Common myeloid progenitor, CD34-positive (primary cell): ENCODE data around the gene B4GALT6. TPM values are rescaled to one million over a fixed set of nuclear protein-coding genes. Genes with fewer than 3 reads are reported as not detected.
"Not testable (repeated sequence)": the region's sequence is repeated elsewhere in the genome, so short reads cannot be mapped to it uniquely, and the experiment has no call there.

Experiments used
- CTCF ChIA-PET: fragments of 350-600 bp; sonication (Branson Sonifier 250); formaldehyde crosslinking; loops from one replicate; lab custom pipeline; 2021; ENCODE audit warnings: antibody characterized with exemption; lab: Charles Lee
- POLR2A ChIA-PET: fragments of 350-600 bp; sonication (Branson Sonifier 250); formaldehyde crosslinking; loops from one replicate; lab custom pipeline; 2021; ENCODE audit warnings: antibody characterized with exemption; lab: Charles Lee
- DNase-seq, 3 donors: peaks; one replicate each; pipeline versions ENCODE4 v3.0.0 to v3.0.0-alpha.2; 2013
- H3K27ac ChIP-seq, 2 experiments: 1 replicate in 1 of 2; 2 replicates in 1 of 2; pipeline ENCODE4 v1.7.0; 2013; ENCODE audit warnings: inconsistent platforms in 2 of 2, low read length in 2 of 2, mild to moderate bottlenecking in 2 of 2, low read depth in 1 of 2, moderate library complexity in 1 of 2; ENCODE audit not compliant: severe bottlenecking in 2 of 2, insufficient read depth in 1 of 2, poor library complexity in 1 of 2
- H3K27me3 ChIP-seq, 5 experiments: replicated peaks in 2 of 5; 1 replicate in 3 of 5; 2 replicates in 2 of 5; pipeline versions ENCODE4 v1.6.1 to v1.7.0; 2013; ENCODE audit warnings: low read length in 4 of 5, mild to moderate bottlenecking in 2 of 5, moderate library complexity in 2 of 5, inconsistent platforms in 1 of 5; ENCODE audit not compliant: insufficient read depth in 5 of 5, control insufficient read depth in 4 of 5
- H3K36me3 ChIP-seq, 4 experiments: 1 replicate in 2 of 4; 2 replicates in 2 of 4; pipeline versions ENCODE4 v1.6.1 to v1.7.0; 2013; ENCODE audit warnings: low read length in 3 of 4, control low read depth in 1 of 4, mild to moderate bottlenecking in 1 of 4; ENCODE audit not compliant: control insufficient read depth in 4 of 4, insufficient read depth in 4 of 4
- H3K4me1 ChIP-seq, 4 experiments: 1 replicate in 3 of 4; 2 replicates in 1 of 4; pipeline versions ENCODE4 v1.6.1 to v1.7.1; 2013; ENCODE audit warnings: low read length in 3 of 4, mild to moderate bottlenecking in 3 of 4, control low read depth in 1 of 4, inconsistent platforms in 1 of 4, moderate library complexity in 1 of 4; ENCODE audit not compliant: control insufficient read depth in 4 of 4, insufficient read depth in 4 of 4; ENCODE audit errors: control extremely low read depth in 1 of 4
- H3K4me3 ChIP-seq, 7 experiments: 1 replicate in 4 of 7; 2 replicates in 3 of 7; pipeline versions ENCODE4 v1.5.1 to v1.7.0; 2013; ENCODE audit warnings: mild to moderate bottlenecking in 7 of 7, low read length in 6 of 7, moderate library complexity in 6 of 7, inconsistent platforms in 2 of 7, low read depth in 2 of 7, control low read depth in 1 of 7; ENCODE audit not compliant: insufficient read depth in 4 of 7, control insufficient read depth in 1 of 7; ENCODE audit errors: extremely low read depth in 1 of 7
- H3K9me3 ChIP-seq, 5 experiments: 1 replicate in 4 of 5; 2 replicates in 1 of 5; pipeline versions ENCODE4 v1.6.1 to v1.7.1; 2013; ENCODE audit warnings: low read length in 4 of 5, mild to moderate bottlenecking in 2 of 5, inconsistent platforms in 1 of 5, low read depth in 1 of 5, moderate library complexity in 1 of 5; ENCODE audit not compliant: control insufficient read depth in 4 of 5, insufficient read depth in 2 of 5; ENCODE audit errors: control extremely low read depth in 1 of 5
- WGBS: methylation state at CpG from one replicate; pipeline ENCODE4 v1.1.5; 2013; ENCODE audit not compliant: insufficient coverage; 5-methylcytosine and 5-hydroxymethylcytosine counted together
- polyA plus RNA-seq: library from polyadenylated mRNA; unstranded; fragments of 120-200 nt; gene quantifications from one replicate; pipeline ENCODE4 v1.2.1, GENCODE V29; 2013

B4GALT6 gene, protein sequence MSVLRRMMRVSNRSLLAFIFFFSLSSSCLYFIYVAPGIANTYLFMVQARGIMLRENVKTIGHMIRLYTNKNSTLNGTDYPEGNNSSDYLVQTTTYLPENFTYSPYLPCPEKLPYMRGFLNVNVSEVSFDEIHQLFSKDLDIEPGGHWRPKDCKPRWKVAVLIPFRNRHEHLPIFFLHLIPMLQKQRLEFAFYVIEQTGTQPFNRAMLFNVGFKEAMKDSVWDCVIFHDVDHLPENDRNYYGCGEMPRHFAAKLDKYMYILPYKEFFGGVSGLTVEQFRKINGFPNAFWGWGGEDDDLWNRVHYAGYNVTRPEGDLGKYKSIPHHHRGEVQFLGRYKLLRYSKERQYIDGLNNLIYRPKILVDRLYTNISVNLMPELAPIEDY
- polyA plus RNA-seq: 60.1 TPM

DNA sequence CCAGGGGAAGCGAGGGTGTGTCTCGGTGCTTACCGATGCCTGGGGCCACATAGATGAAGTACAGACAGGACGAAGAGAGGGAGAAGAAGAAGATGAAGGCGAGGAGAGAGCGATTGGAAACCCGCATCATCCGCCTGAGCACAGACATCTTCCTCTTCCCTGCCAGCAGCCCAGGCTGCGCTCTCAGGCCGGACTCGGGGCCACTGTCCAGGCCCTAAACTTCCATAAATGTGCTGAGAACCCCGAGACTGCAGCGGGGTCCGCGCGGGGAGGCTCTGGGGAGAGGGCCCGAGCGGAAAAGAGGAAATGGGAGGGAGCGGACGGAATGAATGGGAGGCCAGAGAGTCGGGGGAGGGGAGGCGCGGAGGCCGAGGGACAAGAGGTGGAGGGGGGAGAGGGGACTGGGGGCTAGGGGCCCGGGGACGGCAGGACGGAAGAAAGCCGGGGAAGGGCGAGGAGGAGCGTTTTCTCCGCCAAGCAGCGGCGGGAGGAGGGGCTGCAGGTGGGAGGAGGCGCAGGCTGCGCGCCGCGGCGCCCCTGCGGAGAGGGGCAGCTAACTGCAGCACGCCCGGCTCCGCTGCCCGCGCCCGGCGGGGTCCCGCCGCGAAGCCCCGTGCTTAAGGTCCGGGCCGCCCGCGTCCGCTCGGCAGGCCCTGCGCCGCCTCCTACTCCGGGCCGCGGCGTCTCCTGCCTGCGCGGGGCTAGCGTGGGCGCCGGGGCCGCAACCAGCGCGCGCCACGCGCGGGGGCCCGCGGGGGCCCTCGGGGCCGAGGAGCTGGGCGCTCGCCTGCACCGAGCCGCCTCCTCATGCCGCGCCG, at the start of gene B4GALT6:
TSS of gene B4GALT6 (minus strand) at position 303 of the 818 bp plus-strand sequence. CDS start at position 148, 155 bp downstream.
- H3K4me1 ChIP-seq: peaks cover 32 to 81% (median 65%) of the 10 kb centered on the region in 4 experiments
- H3K27ac ChIP-seq: peak within 1 kb of the TSS; percentile 83 to 89
- CTCF ChIA-PET: interaction anchor here (0.7 to 2.3 kb wide), 5 partner anchors 12 to 57 kb away, joined by 3 to 10 read pairs (median 7); no protein-coding TSS in a partner anchor
- peak within 1 kb of the TSS; percentile 70 to 94 (median 87) for H3K4me3 ChIP-seq
- WGBS: 0% methylated on average over 55 of the region's 86 CpGs
- no peaks in the 10 kb centered on the region for H3K27me3 ChIP-seq
- no peaks in the 10 kb centered on the region for H3K9me3 ChIP-seq
- H3K36me3 ChIP-seq: no peaks in the 10 kb centered on the region
- POLR2A ChIA-PET: interaction anchor here (0.9 to 1.3 kb wide), 3 partner anchors 26 to 112 kb away, joined by 3 read pairs; no protein-coding TSS in a partner anchor
- DNase-seq: peak; percentile 59 to 86 (median 80)

DNA sequence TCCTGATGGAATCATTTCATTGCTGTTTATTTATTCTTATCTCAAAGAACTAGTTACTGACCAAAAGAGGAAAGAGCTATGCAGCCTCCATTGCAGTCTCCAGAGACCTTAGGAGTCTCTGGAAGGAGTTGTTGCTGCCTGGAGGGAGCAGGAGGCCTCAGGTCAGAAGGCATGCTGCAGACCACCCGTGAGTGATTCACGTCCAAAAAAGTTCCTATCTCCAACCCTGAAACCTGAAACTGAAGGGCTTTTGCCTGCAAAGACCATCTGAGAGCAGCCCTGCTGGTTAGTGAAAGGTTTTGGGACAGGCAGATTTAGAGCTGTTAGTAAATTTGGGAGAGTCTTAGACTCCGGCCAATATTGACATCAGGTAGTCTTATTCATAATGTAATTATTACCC, 47.2 kb upstream of the B4GALT6 start:
- ChIA-PET POLR2A (no interaction called here), CTCF (interaction anchor here (1.6 kb wide), 1 partner anchor 29 kb away, joined by 4 read pairs; the partner anchor contains the start of gene SLC25A52)
- 100% methylated on average over 2 of the region's 3 CpGs for WGBS

DNA sequence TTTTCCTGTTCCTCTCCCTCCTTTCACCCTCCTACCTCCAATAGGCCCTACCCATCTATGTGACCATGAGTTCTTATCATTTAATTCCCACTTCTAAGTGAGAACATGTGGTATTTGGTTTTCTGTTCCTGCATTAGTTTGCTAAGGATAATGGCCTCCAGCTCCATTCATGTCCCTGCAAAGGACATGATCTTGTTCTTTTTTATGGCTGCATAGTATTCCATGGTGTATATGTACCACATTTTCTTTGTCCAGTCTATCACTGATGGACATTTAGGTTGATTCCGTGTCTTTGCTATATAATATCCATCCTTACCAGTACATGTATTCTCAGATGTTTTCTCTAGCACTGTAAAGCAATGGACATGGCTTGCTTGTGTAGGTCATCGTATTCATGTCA, 44.8 kb upstream of the B4GALT6 start:
- POLR2A ChIA-PET, DNase-seq: not testable (repeated sequence)
- WGBS: no CpG with 5 or more reads among the region's 2 CpGs

More for the DNA sequence above, 47.2 kb upstream of the B4GALT6 start:
- Histone ChIP-seq H3K9me3 (no peaks in the 10 kb centered on the region), H3K27ac (no peak overlapping the region), H3K27me3 (no peaks in the 10 kb centered on the region), H3K4me3 (no peak overlapping the region), H3K4me1 (peaks cover 0 to 3% (median 0%) of the 10 kb centered on the region in 4 experiments), H3K36me3 (no peaks in the 10 kb centered on the region)
- no peak for DNase-seq

DNA sequence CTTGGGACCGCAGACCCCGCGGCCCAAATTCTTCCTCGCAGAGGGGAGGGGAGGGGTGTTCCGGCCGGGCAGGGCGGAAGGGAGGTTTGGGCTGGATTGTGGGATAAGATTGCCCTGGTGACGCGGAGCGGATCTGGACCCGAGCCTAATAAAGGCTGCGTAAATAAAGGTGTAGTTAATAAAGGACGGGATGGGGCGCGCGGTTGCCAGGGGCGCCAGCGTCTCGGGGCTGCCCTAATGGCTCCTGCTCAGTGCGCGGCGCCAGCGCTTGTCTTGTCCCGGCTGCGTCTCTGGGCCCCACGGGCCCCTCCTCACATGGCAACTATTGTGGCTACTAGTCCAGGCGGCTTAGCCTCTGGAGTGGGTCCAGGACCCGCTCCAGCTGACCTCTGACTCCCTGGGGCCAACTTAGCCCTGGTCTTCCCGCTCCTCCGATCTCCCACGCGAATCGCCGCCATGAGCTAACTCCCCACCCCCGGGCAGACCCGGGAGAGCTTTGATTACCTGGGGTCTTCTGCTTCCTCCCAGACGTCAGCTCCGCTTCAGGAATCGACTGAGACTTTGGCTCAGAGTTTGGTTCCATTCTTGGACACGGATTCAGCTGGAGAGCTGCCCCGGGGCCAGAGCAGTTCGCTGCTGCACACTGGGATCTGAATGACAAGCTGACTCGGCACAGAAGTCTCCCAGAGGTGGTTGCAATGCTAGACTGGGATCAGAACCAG, 39.8 kb upstream of the B4GALT6 start:
- ChIA-PET CTCF (interaction anchor here (0.7 to 4.4 kb wide), 16 partner anchors 9 to 201 kb away, joined by 3 to 38 read pairs (median 6); no protein-coding TSS in a partner anchor), POLR2A (no interaction called here)
- peaks cover 0 to 28% (median 6%) of the 10 kb centered on the region in 4 experiments for H3K4me1 ChIP-seq
- peak in 1 of 3 donors; percentile 34 for DNase-seq
- no peaks in the 10 kb centered on the region for H3K27me3 ChIP-seq
- H3K4me3 ChIP-seq: peak overlapping the region; percentile 50 to 91 (median 71)
- peak overlapping the region in 1 of 2 experiments; percentile 52 for H3K27ac ChIP-seq
- H3K36me3 ChIP-seq: no peaks in the 10 kb centered on the region
- 13% methylated on average over 40 of the region's 43 CpGs for WGBS
- peaks cover 0 to 6% (median 2%) of the 10 kb centered on the region in 5 experiments for H3K9me3 ChIP-seq

More for the DNA sequence above, 44.8 kb upstream of the B4GALT6 start:
- not testable (repeated sequence) for H3K36me3 ChIP-seq, H3K27me3 ChIP-seq, H3K4me3 ChIP-seq, H3K9me3 ChIP-seq, H3K27ac ChIP-seq
- CTCF ChIA-PET: interaction anchor here (1.1 to 1.5 kb wide), 2 partner anchors 9 to 165 kb away, joined by 3 to 4 read pairs; no protein-coding TSS in a partner anchor
- peaks cover 0 to 15% (median 4%) of the 10 kb centered on the region in 4 experiments for H3K4me1 ChIP-seq

DNA sequence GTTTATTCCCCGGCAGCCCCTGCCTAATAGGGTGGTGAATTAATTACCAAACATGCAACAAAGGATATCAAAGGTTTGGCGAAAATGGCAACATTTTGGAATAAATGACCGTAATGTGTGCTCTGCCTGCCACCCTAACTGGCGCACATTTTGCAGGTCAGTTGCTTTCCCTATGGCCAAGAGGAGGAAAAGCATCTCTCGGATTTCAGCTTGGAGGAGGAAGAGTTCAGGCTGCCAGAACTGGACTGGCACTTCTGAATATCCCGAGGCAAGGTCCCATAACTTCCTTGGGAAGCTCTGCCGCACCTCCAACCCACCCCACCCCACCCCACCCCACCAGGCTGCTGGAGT, 39.2 kb upstream of the B4GALT6 start:
- peaks cover 0 to 28% (median 6%) of the 10 kb centered on the region in 4 experiments for H3K4me1 ChIP-seq
- H3K36me3 ChIP-seq: no peaks in the 10 kb centered on the region
- peak overlapping the region in 5 of 7 experiments; percentile 50 to 91 (median 76) for H3K4me3 ChIP-seq
- no peak for DNase-seq
- WGBS: 68% methylated on average over 4 of the region's 7 CpGs
- H3K9me3 ChIP-seq: peaks cover 0 to 7% (median 3%) of the 10 kb centered on the region in 5 experiments
- CTCF ChIA-PET: interaction anchor here (0.7 to 4.4 kb wide), 19 partner anchors 8 to 300 kb away, joined by 3 to 38 read pairs (median 5); partner anchors contain the start of gene B4GALT6
- no peak overlapping the region for H3K27ac ChIP-seq
- POLR2A ChIA-PET: no interaction called here
- no peaks in the 10 kb centered on the region for H3K27me3 ChIP-seq

DNA sequence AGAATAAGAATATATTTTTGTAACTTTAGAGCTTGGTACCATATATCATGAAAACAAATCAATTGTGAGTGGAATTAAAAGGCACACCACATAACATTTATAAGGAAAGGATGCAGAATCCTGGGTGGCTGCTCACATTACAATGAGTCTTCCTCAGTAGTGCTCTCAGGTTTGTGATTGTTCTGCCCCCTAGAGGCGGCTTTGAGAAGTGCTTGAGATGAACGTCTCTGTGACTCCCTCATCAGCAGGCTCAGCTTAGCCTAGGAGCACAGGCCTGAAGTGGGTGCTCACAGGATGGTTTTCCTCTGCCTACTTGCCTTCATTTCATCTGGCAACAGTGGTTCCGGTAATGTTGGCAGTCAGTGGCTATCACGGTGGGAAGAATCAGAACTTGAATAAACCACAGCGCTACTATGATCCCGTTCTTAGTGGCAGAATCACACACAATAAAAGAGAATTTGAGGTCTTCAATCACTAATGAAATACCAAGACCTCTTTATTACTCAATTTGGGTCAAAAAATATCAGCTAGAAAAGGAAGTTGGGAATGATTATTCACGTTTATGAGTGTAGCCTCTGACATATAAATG, 38.1 kb upstream of the B4GALT6 start:
- no peak overlapping the region for H3K27ac ChIP-seq
- no peaks in the 10 kb centered on the region for H3K27me3 ChIP-seq
- DNase-seq: peak; percentile 84 to 88 (median 86)
- WGBS: 4% methylated on average over 3 of the region's 7 CpGs
- ChIA-PET CTCF (interaction anchor here (0.5 to 4.4 kb wide), 37 partner anchors 11 to 299 kb away, joined by 3 to 38 read pairs (median 5); partner anchors contain the start of genes B4GALT6 and TTR), POLR2A (no interaction called here)
- no peak overlapping the region for H3K4me3 ChIP-seq
- no peaks in the 10 kb centered on the region for H3K36me3 ChIP-seq
- H3K4me1 ChIP-seq: peaks cover 0 to 24% (median 6%) of the 10 kb centered on the region in 4 experiments
- H3K9me3 ChIP-seq: peaks cover 0 to 9% (median 3%) of the 10 kb centered on the region in 5 experiments
